Activated B cell treated with CpG ODN at 0.5 μM for 24 hours (primary cell): ENCODE data around the gene NBAS. TPM values are rescaled to one million over a fixed set of nuclear protein-coding genes. Genes with fewer than 3 reads are reported as not detected.

ENCODE experiments used
- ATAC-seq: fragments of 200-7000 bp; cut with Tn5 transposase; one replicate; pipeline ENCODE4 v1.10.0; 2021; ENCODE audit warnings: low read depth, mild to moderate bottlenecking, moderate library complexity
- CTCF ChIA-PET: fragments of 350-600 bp; sonication (Branson Sonifier 250); formaldehyde crosslinking; loops from one replicate; lab custom pipeline; 2021; ENCODE audit warnings: antibody characterized with exemption; lab: Charles Lee
- POLR2A ChIA-PET: fragments of 350-600 bp; sonication (Branson Sonifier 250); formaldehyde crosslinking; loops from one replicate; lab custom pipeline; 2021; ENCODE audit warnings: antibody characterized with exemption; lab: Charles Lee
- DNase-seq: peaks from one replicate; pipeline ENCODE4 v3.0.0; 2022
- H3K27ac Mint-ChIP-seq: one replicate; pipeline ENCODE4 v1.8.0; 2020; ENCODE audit warnings: mixed read lengths
- H3K27me3 Mint-ChIP-seq: one replicate; pipeline ENCODE4 v1.8.0; 2021; ENCODE audit warnings: mixed read lengths
- H3K36me3 Mint-ChIP-seq: one replicate; pipeline ENCODE4 v1.8.0; 2021; ENCODE audit warnings: low read depth, mixed read lengths
- H3K4me1 Mint-ChIP-seq: one replicate; pipeline ENCODE4 v1.8.0; 2021; ENCODE audit warnings: mixed read lengths
- H3K4me3 Mint-ChIP-seq: one replicate; pipeline ENCODE4 v1.8.0; 2020; ENCODE audit warnings: mild to moderate bottlenecking, mixed read lengths
- H3K9me3 Mint-ChIP-seq: one replicate; pipeline ENCODE4 v1.8.0; 2020; ENCODE audit warnings: mixed read lengths
- CTCF ChIP-seq: fragments of 200-600 bp; IDR thresholded peaks from one replicate; pipeline ENCODE4 v1.8.0; 2022; ENCODE audit warnings: antibody characterized with exemption, mild to moderate bottlenecking
- intact Hi-C: fragments of 100-400 bp; cut with micrococcal nuclease; formaldehyde crosslinking; loops from one replicate; pipeline ENCODE4 v1.15.1; 2024
- total RNA-seq: library from RNA; stranded (reverse); gene quantifications from 2 replicates; pipeline ENCODE4 v1.2.3, GENCODE V29; 2022

NBAS gene
- total RNA-seq, 1 donor from 2014 or later = 40.1 TPM

GRCh38 chr2:15206419-15206818 lies 354.7 kb downstream of the NBAS start:
- H3K9me3 Mint-ChIP-seq = peaks cover 4% of the 10 kb centered on the region
- POLR2A ChIA-PET = no interaction called here
- H3K4me1 Mint-ChIP-seq = no peaks in the 10 kb centered on the region
- no peak for TF ChIP-seq CTCF
- intact Hi-C loops = no loop called here
- peaks cover 63% of the 10 kb centered on the region for H3K36me3 Mint-ChIP-seq
- DNase-seq (no peak), ATAC-seq (no peak)
- no peaks in the 10 kb centered on the region for H3K27me3 Mint-ChIP-seq
- no peak overlapping the region for H3K4me3 Mint-ChIP-seq
- H3K27ac Mint-ChIP-seq = no peak overlapping the region
- CTCF ChIA-PET = no interaction called here

- H3K36me3 Mint-ChIP-seq = peaks cover 57% of the 10 kb centered on the region
Observed at GRCh38 chr2:15205562-15205961, 355.6 kb downstream of the NBAS start.

DNA sequence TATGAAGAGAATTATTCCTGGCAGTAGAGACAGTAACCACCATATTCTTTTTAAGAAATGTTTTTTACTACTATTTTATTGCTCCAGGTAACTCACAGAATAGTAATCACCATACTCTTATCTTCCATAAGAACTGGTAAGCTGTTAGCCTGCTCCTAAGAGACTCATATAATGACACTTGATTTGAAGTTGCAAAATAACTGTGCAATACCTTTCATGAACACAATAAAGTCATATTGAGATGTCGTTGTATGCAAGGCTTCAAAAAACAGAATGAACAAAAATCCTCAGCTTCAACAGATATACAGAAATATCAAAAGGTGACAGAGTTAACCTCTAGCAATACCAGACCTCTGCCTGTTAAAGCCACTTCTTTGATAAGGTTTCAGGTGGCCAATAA lies 360.1 kb downstream of the NBAS start:
- Mint-ChIP-seq H3K4me1 (no peaks in the 10 kb centered on the region), H3K9me3 (no peaks in the 10 kb centered on the region), H3K27ac (no peak overlapping the region), H3K36me3 (peaks cover 28% of the 10 kb centered on the region), H3K27me3 (no peaks in the 10 kb centered on the region), H3K4me3 (no peak overlapping the region)
- intact Hi-C loops = no loop called here
- ATAC-seq (no peak), DNase-seq (no peak)
- CTCF ChIA-PET = no interaction called here
- TF ChIP-seq CTCF = no peak
- POLR2A ChIA-PET = no interaction called here

More at GRCh38 chr2:15205562-15205961, 355.6 kb downstream of the NBAS start:
- DNase-seq (no peak), ATAC-seq (no peak)
- Mint-ChIP-seq H3K27ac (no peak overlapping the region), H3K27me3 (no peaks in the 10 kb centered on the region), H3K4me3 (no peak overlapping the region), H3K4me1 (no peaks in the 10 kb centered on the region), H3K9me3 (peaks cover 3% of the 10 kb centered on the region)
- CTCF ChIA-PET = no interaction called here
- POLR2A ChIA-PET = no interaction called here
- intact Hi-C loops = no loop called here
- TF ChIP-seq CTCF = no peak

DNA sequence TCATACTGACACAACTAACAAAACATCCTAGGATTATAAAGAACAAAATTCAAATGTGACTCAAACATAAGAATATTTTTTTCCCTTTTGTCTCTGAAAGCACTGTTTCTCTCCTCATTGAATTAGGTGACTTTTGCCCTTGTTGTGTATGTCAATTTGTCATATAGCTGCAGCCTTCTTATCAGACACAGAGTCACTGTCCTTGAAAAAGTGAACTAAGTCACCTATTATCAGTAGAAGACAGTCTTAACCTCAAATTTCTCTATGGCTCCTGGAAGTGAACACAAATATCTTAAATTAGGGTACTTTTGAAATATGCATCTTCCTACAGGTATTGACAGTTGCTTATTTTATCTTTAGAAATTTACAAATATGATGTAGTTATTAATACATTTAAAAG lies 360.6 kb downstream of the NBAS start:
- ChIA-PET POLR2A (no interaction called here), CTCF (no interaction called here)
- intact Hi-C loops = no loop called here
- H3K27ac Mint-ChIP-seq = no peak overlapping the region
- no peak for ATAC-seq
- H3K36me3 Mint-ChIP-seq = peaks cover 25% of the 10 kb centered on the region
- H3K4me1 Mint-ChIP-seq = no peaks in the 10 kb centered on the region
- no peaks in the 10 kb centered on the region for H3K9me3 Mint-ChIP-seq
- no peak for DNase-seq
- H3K4me3 Mint-ChIP-seq = no peak overlapping the region
- H3K27me3 Mint-ChIP-seq = no peaks in the 10 kb centered on the region
- no peak for TF ChIP-seq CTCF

GRCh38 chr2:15198051-15198450 lies 363.1 kb downstream of the NBAS start:
- ChIA-PET CTCF (no interaction called here), POLR2A (no interaction called here)
- peaks cover 20% of the 10 kb centered on the region for H3K36me3 Mint-ChIP-seq
- no peak for TF ChIP-seq CTCF
- H3K27ac Mint-ChIP-seq = no peak overlapping the region
- H3K4me1 Mint-ChIP-seq = no peaks in the 10 kb centered on the region
- DNase-seq (no peak), ATAC-seq (no peak)
- no peak overlapping the region for H3K4me3 Mint-ChIP-seq
- H3K9me3 Mint-ChIP-seq = no peaks in the 10 kb centered on the region
- intact Hi-C loops = no loop called here
- no peaks in the 10 kb centered on the region for H3K27me3 Mint-ChIP-seq
